ENCODE results near the gene AURKA. TPM values are rescaled to one million over a fixed set of nuclear protein-coding genes. Genes with fewer than 3 reads are reported as not detected.

The AURKA gene
- total RNA-seq, 4 donors from 2014 or later: 1.6 to 11.3 (median 4.6) TPM

DNA sequence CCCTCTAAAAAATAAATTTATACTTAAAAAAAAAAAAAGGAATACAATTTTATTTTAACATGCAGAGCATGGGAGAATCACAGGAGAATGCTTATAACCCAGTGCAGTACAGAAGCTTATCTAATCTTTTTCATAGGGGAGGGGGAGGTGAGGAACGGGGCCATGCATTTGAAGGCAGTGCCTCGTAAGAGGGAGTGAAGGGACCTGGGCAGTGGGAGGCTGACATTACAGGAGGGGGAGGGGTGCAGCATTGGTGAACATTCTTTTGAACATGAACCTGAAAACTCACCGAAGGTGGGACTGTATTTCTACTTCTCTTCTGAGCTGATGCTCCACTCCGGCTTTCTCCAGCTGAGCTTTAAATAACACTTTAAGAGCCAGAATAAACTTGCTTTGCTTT is 9.3 kb downstream of the AURKA start:
- no peaks in the 10 kb centered on the region for H3K9me3 ChIP-seq
- no peak for ATAC-seq
- H3K4me1 ChIP-seq: no peaks in the 10 kb centered on the region
- in situ Hi-C loops (cut with MboI; ENCODE audit: low sequenced_read_pairs in 4 of 4): loop anchor here in 1 of 4 donors (25.0 kb wide), 1 partner anchor 1330 kb away; the partner anchor contains the start of gene PMEPA1
- no peak overlapping the region for H3K4me3 ChIP-seq
- intact Hi-C loops (cut with DNase I; ENCODE audit: low total_unique reads): no loop called here
- H3K27me3 ChIP-seq: no peaks in the 10 kb centered on the region
- TF ChIP-seq CTCF (IDR thresholded peaks at IDR 0.05 in 4 of 5, conservative IDR thresholded peaks at IDR 0.05 in 1 of 5): no peak
- TF ChIP-seq POLR2A (IDR thresholded peaks at IDR 0.05): no peak
- DNase-seq: no peak
- no peak overlapping the region for H3K27ac ChIP-seq
- H3K36me3 ChIP-seq: peaks cover 0 to 14% of the 10 kb centered on the region in 2 donors

GRCh38 chr20:56381501-56381900 is 10.5 kb downstream of the AURKA start:
- Histone ChIP-seq H3K9me3 (no peaks in the 10 kb centered on the region), H3K27ac (no peak overlapping the region), H3K36me3 (peaks cover 0 to 14% of the 10 kb centered on the region in 2 donors), H3K4me1 (no peaks in the 10 kb centered on the region), H3K27me3 (no peaks in the 10 kb centered on the region), H3K4me3 (no peak overlapping the region)
- TF ChIP-seq CTCF (IDR thresholded peaks at IDR 0.05 in 4 of 5, conservative IDR thresholded peaks at IDR 0.05 in 1 of 5): no peak
- no peak for TF ChIP-seq POLR2A (IDR thresholded peaks at IDR 0.05)
- in situ Hi-C loops (cut with MboI; ENCODE audit: low sequenced_read_pairs in 4 of 4) (loop anchor here in 1 of 4 donors (25.0 kb wide), 1 partner anchor 1331 kb away; the partner anchor contains the start of gene PMEPA1), intact Hi-C loops (cut with DNase I; ENCODE audit: low total_unique reads) (no loop called here)
- no peak for ATAC-seq
- DNase-seq: no peak

DNA sequence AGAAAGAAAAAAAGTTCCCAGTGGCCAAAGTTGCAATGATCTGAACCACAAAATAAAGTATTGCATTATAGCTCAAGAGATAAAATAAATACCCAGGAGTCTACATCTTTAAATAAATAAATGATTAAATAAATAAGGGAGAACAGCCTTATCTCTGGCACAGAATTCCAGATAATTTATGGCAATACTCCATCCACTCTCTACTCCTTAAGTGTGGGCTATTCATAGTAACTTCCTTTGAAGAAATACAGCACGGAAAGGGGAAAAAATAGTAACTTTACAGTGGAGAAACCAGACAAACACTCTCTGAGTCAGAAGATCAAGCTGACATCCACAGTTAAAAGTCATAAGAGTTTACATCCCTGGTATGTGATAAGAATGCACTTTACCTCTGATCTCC is 11.6 kb downstream of the AURKA start:
- Histone ChIP-seq H3K4me3 (no peak overlapping the region), H3K27ac (no peak overlapping the region), H3K36me3 (peaks cover 0 to 6% of the 10 kb centered on the region in 2 donors), H3K4me1 (no peaks in the 10 kb centered on the region), H3K9me3 (no peaks in the 10 kb centered on the region), H3K27me3 (no peaks in the 10 kb centered on the region)
- TF ChIP-seq POLR2A (IDR thresholded peaks at IDR 0.05) (no peak), CTCF (IDR thresholded peaks at IDR 0.05 in 4 of 5, conservative IDR thresholded peaks at IDR 0.05 in 1 of 5) (no peak)
- intact Hi-C loops (cut with DNase I; ENCODE audit: low total_unique reads) (no loop called here), in situ Hi-C loops (cut with MboI; ENCODE audit: low sequenced_read_pairs in 4 of 4) (loop anchor here in 1 of 4 donors (25.0 kb wide), 1 partner anchor 1332 kb away; the partner anchor contains the start of gene PMEPA1)
- DNase-seq: no peak
- ATAC-seq: no peak

- in situ Hi-C loops (cut with MboI; ENCODE audit: low sequenced_read_pairs in 4 of 4): loop anchor here in 1 of 4 donors (25.0 kb wide), 1 partner anchor 1334 kb away; the partner anchor contains the start of gene PMEPA1
Measured at GRCh38 chr20:56378386-56378785, 13.6 kb downstream of the AURKA start.

More at GRCh38 chr20:56378386-56378785, 13.6 kb downstream of the AURKA start:
- TF ChIP-seq CTCF (IDR thresholded peaks at IDR 0.05 in 4 of 5, conservative IDR thresholded peaks at IDR 0.05 in 1 of 5) (no peak), POLR2A (IDR thresholded peaks at IDR 0.05) (no peak)
- Histone ChIP-seq H3K27ac (no peak overlapping the region), H3K4me1 (no peaks in the 10 kb centered on the region), H3K4me3 (no peak overlapping the region), H3K27me3 (no peaks in the 10 kb centered on the region), H3K9me3 (no peaks in the 10 kb centered on the region), H3K36me3 (no peaks in the 10 kb centered on the region)
- no peak for ATAC-seq
- no peak for DNase-seq
- intact Hi-C loops (cut with DNase I; ENCODE audit: low total_unique reads): no loop called here

All from gastrocnemius medialis (tissue), 4 donors.